Fibroblast of peridontal ligament (primary cell): ENCODE measurements around the gene PHF1.
A peak's percentile ranks its signal among the peaks of the same experiment; 100 is the strongest.

ENCODE experiments used
- DNase-seq: peaks from one replicate; pipeline ENCODE4 v3.0.0-alpha.2; 2010; ENCODE audit errors: extremely low read depth

The PHF1 gene

DNA sequence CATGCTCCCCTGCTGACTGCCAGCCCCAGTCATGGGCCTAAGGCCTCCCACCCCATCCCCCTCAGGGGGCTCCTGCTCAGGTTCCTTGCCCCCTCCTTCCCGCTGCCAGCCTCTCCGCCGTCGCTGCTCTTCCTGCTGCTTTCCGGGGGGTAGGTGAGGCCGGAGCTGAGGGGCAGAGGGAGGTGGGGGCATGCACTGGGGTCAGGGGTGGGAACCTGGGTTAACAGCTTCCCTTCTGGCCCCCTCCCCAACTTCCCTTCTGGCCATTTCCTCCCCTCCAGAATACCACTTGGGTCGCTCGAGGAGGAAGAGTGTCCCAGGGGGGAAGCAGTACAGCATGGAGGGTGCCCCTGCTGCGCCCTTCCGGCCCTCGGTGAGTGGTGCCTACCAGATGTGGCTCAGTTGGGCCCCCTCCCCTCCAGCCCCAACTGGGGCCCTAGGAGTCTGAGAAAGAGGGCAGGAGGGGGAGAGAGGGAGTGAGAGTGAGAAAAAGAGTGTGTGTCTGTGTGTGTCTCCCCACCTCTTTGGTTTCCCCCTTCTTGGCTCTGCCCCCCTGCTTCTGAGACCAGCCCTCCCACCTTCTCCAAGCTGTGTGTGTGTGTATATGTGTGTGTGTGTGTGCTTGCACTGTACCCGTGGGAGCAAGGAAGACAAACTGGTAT is 21.2 kb downstream of the PHF1 start:
- DNase-seq, result no peak

DNA sequence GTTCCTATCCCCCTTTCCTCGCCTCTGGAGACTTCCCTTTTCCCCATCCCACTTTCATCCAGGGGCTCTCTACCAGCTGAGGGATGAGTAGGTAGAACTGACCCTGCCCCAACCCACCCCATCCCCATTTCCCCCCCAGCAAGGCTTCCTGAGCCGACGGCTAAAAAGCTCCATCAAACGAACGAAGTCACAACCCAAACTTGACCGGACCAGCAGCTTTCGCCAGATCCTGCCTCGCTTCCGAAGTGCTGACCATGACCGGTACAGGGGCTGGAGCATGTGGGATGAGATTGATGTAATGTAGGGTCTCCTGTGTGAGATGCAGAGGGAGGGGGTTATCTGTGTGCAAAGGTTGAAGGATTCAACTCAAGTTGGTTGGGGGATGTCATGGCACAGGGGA is 21.7 kb downstream of the PHF1 start:
- DNase-seq, result no peak

DNA sequence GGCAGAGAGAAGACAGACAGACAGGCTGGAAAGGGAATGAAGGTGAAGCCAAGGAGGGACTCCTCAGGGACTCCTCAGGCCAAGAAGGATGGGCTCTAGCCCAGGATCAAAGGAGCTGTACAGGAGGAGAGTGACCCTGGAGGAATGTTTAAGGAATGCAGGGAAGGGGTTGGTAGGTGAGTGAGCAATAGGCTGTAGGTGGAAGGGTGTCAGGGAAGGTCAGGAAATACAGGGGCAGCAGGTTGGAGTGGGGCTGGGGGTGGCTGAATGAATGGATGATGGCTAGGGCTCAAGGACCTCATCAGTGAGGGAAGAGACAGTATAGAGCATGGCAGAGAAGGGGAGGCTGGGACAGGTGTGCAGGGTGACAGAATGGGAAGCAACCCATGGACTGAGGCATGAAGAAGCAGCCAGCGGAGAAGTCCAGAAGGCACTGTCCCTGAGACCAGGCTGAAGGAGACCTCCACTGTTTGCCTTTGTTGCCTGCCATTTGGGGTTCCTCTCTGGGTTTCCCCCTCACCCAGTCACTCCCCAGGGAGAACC is 22.3 kb downstream of the PHF1 start:
- no peak for DNase-seq

DNA sequence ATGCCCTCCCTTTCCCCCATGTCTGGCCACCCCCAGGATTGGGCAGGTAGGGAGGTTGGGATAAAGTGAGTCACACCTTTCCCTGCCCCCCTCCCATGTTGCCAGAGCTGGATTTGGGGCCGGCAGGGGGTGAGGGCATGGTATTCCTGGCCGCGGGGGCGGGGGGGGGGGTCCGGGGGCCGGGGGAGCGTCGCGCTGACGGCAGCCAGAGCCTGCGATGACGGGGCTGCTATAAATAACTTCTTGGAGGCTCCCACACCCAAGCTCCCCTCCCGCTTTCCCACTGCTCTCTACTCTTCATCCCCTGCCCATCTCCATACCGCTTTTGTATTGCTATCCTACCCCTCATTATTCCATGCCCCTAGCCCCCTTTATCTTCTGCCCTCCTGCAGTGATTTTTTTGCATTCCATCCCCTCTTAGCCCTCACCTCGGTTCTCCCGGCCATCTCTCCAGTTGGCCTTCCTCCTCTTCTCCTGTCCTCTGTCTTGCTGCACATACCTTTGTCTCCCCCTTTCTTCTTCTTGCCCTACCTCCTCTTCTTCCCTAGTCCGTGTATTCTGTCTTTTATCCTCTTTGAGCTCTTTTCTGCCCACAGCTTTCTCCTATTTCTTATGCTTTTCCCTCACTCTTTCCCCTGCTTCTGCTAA is 22.9 kb downstream of the PHF1 start:
- DNase-seq, result peak; percentile 48

DNA sequence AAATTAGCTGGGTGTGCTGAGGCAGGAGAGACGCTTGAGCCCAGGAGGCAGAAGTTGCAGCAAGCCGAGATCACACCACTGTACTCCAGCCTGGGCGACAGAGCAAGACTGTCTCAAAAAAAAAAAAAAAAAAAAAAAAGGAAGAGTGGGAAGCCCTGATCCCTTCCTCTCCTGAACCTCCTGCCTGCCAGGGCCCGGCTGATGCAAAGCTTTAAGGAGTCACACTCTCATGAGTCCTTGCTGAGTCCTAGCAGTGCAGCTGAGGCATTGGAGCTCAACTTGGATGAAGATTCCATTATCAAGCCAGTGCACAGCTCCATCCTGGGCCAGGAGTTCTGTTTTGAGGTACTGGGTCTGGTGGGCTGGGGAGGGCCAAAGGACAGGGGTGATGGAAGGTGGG is 24.1 kb downstream of the PHF1 start:
- no peak for DNase-seq

DNA sequence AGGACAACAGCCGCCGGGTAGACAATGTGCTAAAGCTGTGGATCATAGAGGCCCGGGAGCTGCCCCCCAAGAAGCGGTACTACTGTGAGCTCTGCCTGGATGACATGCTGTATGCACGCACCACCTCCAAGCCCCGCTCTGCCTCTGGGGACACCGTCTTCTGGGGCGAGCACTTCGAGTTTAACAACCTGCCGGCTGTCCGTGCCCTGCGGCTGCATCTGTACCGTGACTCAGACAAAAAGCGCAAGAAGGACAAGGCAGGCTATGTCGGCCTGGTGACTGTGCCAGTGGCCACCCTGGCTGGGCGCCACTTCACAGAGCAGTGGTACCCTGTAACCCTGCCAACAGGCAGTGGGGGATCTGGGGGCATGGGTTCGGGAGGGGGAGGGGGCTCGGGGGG is 26.9 kb downstream of the PHF1 start:
- DNase-seq, result no peak

DNA sequence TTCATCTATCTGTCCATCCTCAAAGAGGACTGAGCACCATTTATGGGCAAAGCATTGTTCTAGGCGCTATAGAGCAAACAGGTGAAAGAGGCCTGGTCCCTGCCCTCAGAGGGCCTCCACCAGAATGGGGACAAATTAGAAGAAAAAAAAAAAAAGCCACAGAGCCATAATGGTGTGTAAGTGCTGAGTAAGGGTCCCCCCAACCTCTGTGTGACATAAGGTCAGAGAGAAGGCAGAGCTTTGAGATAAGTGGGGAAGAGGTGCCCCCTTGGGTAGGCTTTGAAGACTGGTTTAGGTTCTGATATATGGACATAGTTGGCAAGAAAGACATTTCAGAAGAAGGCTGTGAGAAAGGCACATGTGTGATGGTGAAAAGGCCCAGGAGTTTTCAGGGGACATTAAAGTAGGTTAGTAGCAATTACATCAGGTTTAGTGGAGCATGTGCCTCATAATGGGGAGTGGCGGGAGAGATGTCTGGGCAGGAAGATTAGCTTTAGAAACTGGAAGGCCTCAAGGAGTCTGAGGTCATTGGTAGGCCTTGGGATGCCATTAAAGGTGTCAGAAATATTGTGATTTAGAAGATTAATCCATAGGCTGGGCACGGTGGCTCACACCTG is 28.3 kb downstream of the PHF1 start:
- DNase-seq, result no peak

DNA sequence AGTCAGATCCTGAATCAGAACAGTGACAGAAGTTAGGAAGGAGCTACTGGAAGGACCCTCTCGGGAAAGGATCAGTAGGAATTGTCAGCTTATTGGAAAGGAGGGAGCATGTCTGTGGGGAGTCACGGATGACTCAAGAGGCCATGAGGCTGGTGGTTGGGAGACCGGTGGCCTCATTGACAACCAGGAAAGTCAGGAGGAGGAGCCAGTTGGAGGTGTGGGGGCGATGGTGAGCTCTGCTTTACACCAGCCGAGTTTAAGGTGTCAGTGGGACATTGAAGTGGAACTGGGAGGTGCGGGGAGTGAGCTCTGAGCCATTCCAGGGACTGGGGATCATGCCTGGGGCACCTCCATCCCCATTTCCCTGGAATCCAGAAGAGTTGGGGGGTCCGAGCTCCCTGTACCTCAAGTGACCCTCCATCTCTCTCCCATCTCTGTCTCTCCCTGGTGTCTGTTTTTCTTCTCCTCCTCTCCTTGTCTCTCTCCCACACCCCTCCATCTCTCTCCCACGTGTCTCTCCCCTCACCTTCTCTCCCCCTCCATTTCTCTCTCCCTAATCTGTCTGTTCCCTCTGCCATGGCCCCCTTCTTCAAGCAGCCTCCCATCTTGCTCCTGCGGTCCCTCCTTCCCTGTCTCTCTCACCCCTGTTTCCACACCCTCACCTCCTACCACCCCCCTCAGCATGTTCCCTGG is 29.3 kb downstream of the PHF1 start:
- DNase-seq, result no peak

DNA sequence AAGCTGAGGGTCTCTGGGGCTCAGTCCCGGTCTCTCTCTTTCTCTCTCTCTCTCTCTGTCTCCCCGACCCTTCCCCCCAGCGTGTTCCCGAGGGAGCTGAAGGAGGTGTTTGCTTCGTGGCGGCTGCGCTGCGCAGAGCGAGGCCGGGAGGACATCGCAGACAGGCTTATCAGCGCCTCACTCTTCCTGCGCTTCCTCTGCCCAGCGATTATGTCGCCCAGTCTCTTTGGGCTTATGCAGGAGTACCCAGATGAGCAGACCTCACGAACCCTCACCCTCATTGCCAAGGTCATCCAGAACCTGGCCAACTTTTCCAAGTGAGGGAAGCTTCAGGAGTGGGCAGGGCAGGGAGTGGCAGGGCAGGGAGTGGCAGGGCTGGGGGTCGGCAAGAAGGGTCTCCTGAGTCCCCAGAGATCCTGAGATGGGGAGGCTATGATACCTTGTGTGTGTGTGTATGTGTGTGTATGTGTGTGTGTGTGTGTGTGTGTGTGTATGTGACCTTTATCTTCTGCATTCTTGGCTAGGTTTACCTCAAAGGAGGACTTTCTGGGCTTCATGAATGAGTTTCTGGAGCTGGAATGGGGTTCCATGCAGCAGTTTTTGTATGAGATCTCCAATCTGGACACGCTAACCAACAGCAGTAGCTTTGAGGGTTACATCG is 30.0 kb downstream of the PHF1 start:
- DNase-seq, result no peak

DNA sequence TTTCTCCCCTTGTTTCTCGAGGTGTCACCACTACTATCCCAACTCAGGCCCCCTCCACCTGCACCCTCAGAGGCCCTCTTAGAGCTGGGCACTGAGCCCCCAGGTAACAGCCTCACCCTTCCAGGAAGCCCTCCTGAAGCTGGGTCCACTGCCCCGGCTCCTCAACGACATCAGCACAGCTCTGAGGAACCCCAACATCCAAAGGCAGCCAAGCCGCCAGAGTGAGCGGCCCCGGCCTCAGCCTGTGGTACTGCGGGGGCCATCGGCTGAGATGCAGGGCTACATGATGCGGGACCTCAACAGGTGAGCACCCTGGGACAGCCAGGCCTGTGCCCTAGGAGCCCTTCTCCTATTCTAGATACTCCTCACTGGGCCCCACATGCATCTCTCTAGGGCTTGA is 30.6 kb downstream of the PHF1 start:
- no peak for DNase-seq

DNA sequence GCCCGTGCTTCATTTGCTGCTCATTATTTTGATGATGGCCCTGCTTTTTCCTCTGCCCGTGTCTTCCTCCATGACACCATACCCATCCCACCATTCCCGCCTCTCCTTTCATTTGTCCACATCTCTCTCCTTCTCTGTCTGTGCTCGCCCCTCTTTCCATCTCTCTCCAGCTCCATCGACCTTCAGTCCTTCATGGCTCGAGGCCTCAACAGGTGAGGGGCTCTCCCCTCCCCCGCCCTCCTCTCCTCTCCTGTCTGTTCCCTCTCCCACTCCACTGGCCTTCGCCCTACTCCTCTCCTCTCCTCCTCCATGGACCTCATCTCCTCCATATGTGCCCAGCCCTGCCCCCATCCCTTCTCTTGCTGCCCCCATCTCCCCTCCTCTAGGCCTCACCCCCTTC is 31.5 kb downstream of the PHF1 start:
- no peak for DNase-seq

DNA sequence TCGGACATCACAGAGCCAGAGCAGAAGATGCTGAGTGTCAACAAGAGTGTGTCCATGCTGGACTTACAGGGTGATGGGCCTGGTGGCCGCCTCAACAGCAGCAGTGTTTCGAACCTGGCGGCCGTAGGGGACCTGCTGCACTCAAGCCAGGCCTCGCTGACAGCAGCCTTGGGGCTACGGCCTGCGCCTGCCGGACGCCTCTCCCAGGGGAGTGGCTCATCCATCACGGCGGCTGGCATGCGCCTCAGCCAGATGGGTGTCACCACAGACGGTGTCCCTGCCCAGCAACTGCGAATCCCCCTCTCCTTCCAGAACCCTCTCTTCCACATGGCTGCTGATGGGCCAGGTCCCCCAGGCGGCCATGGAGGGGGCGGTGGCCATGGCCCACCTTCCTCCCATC is 32.2 kb downstream of the PHF1 start:
- DNase-seq, result no peak

DNA sequence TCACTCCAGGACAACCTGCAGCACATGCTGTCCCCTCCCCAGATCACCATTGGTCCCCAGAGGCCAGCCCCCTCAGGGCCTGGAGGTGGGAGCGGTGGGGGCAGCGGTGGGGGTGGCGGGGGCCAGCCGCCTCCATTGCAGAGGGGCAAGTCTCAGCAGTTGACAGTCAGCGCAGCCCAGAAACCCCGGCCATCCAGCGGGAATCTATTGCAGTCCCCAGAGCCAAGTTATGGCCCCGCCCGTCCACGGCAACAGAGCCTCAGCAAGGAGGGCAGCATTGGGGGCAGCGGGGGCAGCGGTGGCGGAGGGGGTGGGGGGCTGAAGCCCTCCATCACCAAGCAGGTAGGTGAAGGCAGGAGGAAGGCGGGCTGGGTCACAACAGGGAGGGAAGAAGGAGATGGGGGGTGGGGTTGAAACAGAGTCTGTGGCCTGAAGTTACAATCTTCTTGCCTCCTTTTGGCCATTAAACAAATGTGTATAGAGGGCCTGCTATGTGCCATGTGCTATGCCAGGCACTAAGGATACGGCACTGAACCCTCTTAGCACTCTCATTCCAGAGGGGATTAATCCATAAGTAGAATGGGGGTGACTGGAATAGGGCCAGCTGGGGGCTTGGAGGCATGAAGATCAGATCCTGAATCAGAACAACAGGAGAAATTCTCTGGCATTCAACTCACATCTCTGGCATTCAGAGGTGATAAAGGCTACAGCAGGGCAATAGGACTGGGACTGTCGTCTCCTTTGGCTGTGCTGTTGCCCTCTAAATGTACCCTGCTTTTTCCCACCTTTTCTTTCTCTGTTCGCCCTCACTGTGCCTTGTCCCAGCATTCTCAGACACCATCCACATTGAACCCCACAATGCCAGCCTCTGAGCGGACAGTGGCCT is 33.0 kb downstream of the PHF1 start:
- no peak for DNase-seq

DNA sequence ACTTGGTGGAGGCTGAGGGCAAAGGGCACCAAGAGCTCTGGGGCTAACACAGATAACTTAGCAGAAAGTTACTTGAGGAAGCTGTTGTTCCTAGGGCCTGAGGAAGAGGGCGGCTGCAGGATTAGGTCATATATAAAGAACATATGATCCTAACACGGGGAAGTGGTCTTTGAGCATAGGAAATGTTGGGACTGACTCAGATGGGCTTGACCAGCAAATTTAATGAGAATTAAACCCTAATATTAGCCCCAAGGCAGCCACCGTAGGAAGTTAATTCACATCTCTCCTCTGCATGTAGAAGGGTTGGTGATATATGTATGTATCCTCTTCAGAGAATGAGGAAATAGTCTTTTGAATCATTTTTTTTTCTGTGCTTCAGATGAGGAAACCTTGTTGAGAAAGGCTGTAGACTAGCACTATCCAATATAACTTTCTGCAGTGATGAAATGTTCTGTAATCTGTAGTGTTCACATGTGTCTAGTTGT is 34.3 kb downstream of the PHF1 start:
- DNase-seq, result no peak

DNA sequence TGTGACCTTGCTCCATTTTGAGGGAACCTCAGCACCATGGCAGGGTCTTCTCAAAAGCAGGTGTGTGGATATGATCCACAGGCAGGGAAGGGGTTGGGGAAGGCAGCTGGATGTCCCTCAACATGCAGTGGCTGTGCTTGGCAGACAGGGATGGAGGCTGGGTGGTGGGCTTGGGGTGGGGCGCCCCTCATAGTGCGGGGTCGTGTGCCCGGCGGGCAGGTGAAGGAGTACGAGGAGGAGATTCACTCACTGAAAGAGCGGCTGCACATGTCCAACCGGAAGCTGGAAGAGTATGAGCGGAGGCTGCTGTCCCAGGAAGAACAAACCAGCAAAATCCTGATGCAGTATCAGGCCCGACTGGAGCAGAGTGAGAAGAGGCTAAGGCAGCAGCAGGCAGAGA is 35.5 kb downstream of the PHF1 start:
- no peak for DNase-seq

DNA sequence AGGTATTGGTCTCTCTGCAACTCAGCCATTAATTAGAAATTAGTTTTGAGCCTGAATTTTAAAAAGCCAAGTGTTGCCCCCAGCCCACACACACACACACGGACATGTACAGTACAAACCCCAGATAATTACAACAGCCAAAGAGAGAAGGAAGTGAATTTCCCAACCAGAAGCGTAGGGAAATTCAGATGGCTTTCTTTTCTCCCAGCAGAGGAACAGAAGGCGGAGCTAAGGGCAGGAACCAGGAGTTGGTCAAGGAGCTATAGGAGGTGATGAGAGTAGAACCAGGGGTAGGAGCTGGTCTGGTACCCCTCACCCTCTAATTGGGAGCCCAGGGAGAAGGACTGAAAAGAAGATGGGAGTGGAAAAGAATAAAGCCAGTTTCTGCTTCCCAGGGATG is 39.6 kb downstream of the PHF1 start:
- no peak for DNase-seq

DNA sequence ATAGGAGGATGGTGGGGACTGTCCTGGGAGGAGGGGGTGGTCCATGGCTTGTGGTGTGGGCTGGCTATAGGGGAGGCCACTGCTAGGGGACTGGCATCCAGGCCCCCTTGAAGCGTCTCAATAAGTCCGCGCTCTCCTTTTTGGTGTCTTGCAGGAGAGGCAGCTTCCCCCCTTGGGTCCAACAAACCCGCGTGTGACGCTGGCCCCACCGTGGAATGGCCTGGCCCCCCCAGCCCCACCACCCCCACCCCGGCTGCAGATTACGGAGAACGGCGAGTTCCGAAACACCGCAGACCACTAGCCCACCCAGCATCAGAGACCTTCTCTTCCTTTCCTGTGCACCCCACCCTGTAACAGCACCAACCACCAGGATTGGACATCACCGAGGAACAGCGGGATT is 40.8 kb downstream of the PHF1 start:
- no peak for DNase-seq

DNA sequence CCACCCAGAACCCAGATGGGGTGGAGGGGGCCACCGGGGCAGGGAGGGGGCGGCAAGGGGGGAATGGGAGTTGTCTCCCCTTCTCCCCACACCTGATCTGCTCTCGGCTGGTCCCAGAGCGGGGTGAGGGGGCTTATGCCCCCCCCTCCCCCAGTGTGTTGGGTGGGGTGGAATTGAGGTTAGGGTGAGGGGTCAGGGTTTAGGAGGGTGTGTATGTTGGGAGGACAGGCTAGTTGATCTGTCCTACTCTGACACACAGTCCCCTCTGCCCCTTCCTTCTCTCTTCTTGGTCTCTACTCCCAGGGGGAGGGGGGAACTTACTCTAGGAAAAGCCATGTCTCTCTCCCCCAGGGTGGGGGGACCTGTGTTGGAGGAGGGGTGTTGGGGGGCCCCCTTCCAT is 41.7 kb downstream of the PHF1 start:
- DNase-seq, result no peak

DNA sequence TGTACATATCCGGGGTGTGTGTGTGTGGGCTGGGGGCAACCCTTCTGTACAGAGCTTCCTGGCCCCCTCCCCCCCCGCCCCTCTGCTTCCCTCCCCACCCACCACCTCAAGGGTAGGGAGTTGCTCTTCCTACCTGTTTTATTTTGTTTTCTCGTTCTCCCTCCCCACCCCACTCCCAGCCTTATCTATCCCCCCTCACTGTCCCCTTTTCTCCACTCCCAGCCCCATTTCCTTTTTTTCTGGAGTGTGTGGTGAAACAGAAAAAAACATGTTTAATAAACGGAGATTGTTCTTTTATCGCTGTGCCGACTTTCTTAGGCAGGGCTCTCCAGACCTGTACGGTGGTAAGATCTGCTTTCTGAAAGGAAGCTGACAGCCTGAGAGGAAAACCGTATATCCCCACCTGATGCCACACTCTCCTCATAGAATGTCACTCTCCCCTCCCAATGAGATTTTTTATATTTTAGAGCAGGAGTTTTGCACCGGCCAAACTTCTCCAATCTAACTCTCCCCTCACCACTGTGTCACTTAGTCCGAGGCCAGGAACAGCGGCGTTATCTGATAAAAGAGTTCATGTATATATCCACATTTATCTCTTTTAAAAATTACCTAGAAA is 42.7 kb downstream of the PHF1 start:
- DNase-seq, result peak; percentile 11
